GM18873 (cell line): ENCODE results near the gene NDUFS4.
"Not testable (repeated sequence)": the region's sequence is repeated elsewhere in the genome, so short reads cannot be mapped to it uniquely, and the experiment has no call there.

ENCODE experiments used
- ATAC-seq: cut with Tn5 transposase; IDR thresholded peaks from one replicate; pipeline ENCODE4 v1.9.1; 2021; ENCODE audit warnings: mild to moderate bottlenecking, moderate library complexity, moderate number of reproducible peaks; ENCODE audit not compliant: unreplicated experiment, low FRiP score

Gene NDUFS4

DNA sequence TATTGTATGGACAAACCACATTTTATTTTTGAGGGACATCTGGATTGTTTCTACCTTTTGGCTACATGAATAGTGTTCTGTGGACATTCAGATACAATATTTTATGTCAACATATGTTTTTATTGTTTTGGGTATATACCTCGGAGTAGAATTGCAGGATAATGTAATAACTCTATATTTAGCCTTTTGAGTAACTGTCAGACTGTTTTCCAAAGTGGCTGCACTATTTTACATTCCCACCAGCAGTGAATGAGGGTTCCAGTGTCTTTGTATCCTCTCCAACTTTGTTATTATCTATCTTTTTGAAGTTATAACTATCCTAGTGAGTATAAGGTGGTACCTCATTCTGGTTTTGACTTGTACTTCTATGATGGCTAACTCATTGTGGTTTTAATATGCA, 11.0 kb downstream of the NDUFS4 start:
- ATAC-seq = no peak

DNA sequence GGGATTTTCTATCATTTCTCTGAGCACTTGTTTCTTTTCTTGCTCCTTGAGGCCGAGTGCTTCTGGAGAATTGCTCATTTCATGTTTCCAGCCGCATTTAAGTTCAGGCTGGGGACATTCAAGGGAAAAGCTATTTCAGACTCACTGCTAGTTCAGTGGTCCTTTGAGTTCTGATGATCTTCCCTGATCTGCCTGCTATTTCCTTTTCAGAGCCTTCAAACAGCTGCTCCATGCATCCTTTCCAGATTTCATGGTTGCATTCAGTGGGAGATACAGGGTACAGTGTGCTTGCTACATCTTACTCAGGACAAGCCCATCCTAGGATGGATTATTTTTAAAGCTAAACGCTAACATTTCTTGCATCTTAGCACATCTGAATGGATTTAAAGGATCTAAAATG, 14.7 kb downstream of the NDUFS4 start:
- no peak for ATAC-seq

DNA sequence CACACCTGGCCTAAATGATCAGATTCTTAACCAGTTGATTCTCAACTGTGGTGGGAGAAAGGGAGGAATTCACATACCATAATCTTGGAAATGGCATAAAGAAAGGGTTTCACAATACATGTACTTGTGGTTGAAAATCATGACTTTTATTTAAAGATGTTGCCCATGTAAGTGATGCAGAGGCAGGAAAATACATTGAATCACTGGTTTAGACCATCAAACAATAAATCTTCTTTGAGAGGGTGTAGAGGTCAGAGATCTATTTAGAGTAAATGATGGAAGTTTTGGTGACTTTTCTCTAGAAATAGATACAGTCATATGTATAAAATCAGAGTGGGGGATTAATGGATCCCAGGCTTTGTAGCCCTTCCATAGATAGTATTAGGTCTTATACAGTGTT, 15.4 kb downstream of the NDUFS4 start:
- ATAC-seq = no peak

DNA sequence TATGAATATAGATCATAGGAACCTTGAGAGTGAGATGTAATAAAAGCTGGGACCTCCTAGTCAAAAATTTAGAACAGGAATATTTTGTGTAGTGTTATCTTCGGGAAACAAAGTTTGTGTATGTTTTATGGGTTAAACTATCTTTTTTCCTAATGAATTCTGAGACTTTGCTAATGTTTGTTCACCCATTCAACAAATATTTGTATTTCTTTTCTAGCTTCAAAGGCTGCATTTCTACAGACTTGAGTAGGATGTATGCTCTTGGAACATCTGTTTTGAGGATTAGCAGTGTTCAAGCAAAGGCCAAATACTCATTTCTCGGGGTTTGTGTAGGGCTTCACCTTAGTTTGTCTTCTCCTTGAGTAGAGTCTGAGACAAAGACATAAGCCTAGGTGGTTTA, 16.2 kb downstream of the NDUFS4 start:
- no peak for ATAC-seq

DNA sequence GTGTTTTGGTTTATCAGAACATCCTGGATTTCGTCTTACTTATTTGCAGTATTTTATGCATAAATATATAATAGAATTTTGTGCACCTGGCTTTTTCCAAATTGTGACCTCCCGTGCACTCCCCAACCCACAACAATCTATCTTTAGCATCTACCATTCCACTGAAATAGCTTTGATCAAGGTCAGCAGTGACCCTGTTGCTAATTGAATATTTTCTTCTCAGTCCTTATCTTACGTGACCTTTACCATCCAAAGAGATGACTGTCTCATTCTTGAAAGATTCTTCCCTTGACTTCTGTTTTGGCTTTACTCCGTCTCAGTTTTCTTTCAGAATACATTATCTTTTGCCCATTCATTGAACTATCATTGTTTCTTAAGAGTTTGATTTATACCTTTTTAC, 18.4 kb downstream of the NDUFS4 start:
- no peak for ATAC-seq

DNA sequence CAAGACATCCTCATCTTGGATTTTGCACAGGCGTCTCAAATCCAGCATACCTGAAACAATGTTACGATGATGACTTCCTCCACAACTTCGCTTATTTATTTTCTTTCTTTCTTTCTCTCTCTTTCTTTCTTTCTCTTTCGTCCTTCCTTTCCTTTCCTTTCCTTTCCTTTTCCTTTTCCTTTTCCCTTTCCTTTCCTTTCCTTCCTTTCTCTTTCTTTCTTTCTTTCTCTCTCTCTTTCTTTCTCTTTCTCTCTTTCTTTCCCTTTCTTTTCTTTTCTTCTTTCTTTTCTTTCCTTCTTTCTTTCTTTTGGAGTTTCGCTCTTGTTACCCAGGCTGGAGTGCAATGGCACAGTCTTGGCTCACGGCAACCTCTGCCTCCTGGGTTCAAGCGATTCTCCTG, 20.1 kb downstream of the NDUFS4 start:
- no peak for ATAC-seq

DNA sequence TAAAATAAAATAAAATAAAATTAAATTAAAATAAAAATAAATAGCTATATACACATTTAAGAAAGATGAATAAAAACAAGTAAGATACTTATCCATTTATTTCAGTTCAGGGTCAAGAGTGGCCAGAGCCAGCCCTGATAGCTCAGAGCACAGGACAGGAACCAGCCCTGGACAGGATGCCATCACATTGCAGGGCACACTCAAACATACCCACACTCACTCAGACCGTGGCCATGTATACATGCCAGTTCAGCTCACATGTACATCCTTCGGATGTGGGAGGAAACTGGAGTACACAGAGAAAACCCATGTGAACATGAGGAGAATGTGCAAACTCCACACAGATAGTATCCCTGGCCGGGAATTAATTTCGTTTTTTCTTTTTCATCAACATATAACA, 21.8 kb downstream of the NDUFS4 start:
- ATAC-seq = no peak

DNA sequence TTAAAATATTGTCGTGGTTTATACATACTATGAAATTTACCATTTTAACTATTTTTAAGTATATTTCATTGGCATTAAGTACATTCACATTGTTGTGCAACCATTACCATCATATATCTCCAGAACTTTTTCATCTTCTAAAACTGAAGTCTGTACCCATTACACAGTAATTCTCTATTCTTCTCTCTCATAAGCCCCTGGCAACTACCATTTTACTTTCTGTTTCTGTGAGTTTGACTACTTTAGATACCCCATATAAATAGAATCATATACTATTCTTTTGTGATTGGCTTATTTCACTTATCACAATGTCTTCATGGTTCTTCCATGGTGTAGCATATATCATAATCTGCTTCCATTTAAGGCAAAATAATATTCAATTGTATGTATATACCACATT, 30.3 kb downstream of the NDUFS4 start:
- no peak for ATAC-seq

DNA sequence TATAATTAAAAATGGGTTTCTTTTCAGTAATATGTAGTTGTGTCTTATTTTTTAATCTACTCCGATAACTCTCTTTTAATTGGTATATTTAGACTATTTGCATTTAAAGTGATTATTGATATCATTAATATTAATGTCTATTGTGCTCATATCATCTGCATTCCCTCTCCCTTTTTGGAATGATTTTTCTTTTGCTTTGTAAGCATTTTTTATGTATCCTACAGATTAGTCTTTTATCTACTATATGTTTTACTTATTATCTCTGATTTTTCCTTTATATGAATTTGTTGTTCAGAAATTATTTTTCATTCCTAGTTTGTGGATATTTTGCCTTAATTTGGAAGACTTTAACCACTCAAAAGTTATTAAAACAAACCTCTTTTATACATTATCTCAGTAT, 34.0 kb downstream of the NDUFS4 start:
- no peak for ATAC-seq

DNA sequence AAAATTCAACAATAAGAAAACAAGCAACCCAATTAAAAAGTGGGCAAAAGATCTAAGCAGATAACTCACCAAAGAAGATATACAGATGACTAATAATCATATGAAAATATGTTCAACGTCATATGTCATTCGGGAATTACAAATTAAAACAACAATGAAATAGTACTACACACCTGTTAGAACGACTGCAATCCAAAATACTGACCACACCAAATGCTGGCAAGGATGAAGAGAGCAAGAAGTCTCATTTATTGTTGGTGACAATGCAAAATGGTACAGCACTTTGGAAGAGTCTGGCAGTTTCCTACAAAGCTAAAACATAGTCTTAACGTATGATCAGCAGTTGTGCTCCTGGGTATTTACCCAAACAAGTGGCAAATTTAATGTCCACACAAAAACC, 37.5 kb downstream of the NDUFS4 start:
- ATAC-seq = no peak

DNA sequence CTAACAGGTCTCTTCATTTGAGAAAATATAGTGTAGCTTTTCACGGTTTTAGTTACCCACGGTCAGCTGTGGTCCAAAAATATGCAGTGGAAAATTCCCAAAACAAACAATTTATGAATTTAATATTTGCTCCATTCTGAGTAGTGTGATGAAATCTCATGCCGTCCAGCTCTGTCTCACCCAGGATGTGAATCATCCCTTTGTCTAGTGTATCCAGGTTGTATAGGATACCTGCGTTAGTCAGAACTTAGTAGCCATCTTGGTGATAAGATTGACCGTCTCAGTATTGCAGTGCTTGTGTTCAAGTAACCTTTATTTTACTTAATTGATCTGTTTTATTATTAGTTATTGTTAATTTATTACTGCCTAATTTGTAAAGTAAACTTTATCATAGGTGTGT, 41.1 kb downstream of the NDUFS4 start:
- ATAC-seq = no peak

DNA sequence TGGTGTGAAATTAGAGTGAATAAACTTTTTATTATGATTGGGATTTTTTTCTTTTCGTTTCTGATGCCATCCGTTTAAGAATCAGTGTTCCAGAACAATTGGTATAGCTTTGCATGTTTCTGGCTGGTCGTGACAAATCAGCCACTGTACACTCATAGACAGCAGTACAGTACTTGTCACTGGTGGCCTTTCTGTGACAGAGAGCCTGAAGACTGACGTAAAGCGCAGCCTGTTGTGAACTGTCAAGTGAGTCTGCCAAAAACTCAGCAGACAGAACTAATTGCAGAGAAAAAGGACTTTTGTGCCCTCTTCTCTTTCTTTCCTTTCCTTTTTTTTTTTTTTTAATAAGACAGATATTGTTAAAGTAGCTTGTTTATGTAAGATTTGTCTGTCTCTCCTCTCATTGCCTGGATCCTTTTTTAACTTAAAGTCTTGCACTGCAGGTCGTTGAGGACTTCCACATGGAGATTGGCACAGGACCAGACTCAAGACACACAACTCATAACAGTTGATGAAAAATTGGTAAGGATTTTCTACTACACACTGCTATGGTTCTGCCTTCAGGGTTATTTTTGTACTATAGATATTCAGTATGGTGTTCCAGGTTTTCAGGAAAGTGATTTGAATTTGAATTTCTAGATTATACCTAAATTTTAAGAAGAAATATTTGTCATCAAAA, 42.7 kb downstream of the NDUFS4 start:
- no peak for ATAC-seq

DNA sequence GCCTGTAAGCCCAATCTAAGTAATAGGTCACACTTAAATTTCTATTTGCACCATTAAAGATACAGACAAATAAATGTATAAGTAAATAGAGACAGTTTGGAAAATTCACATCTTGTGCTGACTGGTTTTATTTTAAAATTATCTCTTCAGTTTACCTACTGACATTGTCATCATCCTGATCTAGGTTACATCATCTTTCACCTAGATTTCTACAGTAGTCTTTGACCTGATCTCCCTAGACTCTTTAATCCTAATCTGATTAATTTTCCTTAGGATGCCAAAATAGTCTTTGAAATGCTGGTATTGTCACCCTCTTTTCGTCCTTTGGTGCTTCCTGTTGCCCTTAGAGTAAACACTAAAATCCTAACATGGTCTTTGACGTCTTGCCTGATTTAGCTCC, 43.9 kb downstream of the NDUFS4 start:
- ATAC-seq = no peak

DNA sequence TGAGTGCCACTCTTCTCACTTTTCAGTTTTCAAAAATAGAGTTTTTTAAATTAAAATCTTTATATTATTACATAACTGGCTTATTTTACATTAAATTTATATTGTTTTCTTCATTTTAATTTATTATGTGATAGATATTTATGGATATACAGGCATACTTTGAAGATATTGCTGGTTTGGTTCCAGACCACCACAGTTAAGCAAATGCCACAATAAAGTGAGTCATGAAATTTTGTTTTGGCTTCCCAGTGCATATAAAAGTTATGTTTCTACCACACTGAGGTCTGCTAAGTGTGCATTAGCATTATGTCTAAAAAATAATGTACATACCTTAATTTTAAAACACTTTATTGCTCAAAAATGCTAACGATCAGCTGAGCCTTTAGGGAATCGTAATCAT, 47.4 kb downstream of the NDUFS4 start:
- ATAC-seq = no peak

DNA sequence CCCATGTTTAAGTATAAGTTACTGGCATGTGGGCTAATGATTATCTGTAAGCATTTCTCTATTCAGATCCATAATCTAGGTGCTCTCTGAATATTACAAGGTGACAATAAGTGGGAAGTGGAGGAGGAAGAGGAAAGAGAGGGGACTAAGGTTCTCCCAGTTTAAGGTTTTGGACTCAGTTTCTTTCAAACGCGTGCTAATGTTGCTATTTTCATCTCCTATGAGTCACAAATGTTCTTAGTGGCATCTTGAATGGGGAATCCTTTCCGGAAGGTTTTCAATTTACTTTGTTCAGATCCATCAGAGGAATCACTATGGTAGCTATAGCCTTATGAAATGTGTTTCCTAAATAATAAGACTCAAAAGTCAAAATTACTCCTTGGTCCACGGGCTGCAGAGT, 48.5 kb downstream of the NDUFS4 start:
- ATAC-seq = not testable (repeated sequence)

DNA sequence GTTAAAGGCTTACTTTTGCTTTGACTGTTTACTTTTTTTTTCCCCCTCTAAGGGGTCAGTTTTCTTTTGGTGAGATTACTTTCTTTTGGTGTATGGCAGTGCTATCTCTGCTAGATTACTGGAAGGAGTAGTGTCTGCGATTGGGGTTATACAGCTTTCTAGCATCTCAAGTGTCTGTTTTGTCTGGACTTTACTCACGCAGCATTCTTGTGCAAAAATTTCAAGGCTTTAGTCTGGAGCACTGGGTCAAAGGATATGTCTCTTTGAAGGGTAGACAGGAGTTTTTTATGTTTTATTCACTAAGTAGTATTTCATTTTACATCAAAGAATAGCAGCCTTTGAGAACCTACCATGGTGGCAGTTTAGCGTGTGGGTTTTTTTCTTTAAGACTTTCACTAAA, 52.6 kb downstream of the NDUFS4 start:
- ATAC-seq = no peak

DNA sequence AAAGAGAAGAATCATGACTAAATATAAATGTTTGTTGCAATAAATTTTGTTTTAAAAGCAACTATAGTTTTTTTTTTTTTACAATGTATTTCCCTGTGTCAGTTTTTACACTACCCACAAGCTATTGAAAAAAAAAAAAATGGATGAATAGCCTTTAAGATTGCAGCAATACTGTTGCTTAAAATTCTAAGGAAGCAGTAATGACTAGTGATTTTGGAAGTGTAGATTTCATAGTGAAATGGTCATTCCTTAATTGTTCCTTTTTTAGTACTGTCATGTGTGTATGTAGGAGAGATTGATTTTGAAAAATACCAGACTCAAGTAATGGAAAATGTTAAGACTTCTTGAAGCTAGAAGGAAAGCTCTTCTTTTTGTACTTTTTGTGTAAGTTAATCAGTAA, 53.1 kb downstream of the NDUFS4 start:
- no peak for ATAC-seq

DNA sequence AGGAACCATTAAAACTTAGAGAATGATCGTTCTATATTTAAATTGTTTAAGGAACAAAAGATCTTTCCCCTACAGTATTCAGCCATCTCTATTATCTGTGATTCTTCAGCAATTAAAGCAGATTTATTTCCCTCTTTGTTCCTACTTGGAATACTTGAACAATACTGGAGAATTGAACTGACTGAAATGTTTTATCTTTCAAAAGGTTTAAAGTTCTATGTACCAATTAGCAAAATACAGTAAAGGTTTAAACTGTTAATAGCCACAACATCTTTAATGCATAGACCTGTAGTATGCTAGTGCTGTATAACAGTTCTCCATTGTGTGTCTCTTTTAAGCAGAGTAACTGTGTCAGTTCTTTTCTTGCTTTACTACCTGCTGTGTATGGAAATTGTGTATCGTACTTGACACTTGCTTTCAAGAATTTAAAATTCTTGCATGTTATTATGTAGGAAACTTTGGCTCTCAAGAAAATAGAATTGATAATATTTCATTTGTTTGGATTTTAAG, 54.0 kb downstream of the NDUFS4 start:
- no peak for ATAC-seq

DNA sequence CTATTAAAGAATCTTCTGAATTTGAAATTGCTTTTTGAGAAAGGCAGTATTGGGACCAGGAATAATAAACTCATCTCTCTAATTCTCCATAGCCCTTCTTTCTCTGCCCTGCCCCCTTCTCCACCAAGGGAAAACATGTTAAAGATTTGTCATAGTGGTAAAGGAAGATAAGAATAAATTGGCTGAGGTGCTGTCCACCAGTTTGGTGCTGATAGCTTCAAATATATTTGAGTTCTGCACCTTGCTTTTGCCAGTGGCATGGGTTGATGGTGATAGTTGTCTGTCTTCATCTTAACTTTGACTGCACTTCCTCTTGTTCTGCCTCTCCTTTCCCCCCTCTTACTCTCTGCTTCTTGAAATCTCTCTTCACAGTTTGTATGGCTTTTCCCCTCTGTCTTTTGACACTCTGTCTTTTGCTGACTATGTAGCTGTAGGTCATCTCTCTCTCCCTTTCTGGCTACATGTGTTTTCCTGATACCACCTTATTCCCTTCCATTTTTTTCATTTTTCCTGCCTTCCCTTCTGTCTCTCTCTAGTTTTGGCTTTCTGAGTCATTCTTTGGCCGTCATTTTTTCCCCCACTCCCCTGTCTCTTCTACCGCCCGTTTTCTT, 56.6 kb downstream of the NDUFS4 start:
- ATAC-seq = no peak

DNA sequence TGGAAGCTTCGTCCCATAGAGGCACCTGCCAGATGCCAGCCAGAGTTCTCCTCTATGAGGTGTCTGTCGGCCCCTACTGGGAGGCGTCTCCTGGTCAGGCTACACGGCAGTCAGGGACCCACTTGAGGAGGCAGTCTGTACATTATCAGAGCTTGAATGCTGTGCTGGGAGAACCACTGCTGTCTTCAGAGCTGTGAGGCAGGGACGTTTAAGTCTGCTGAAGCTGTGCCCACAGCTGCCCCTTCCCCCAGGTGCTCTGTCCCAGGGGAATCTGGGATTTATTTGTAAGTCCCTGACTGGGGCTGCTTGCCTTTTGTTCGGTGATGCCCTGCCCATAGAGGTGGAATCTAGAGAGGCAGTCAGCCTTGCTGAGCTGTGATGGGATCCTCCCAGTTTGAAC, 70.8 kb downstream of the NDUFS4 start:
- ATAC-seq = no peak

DNA sequence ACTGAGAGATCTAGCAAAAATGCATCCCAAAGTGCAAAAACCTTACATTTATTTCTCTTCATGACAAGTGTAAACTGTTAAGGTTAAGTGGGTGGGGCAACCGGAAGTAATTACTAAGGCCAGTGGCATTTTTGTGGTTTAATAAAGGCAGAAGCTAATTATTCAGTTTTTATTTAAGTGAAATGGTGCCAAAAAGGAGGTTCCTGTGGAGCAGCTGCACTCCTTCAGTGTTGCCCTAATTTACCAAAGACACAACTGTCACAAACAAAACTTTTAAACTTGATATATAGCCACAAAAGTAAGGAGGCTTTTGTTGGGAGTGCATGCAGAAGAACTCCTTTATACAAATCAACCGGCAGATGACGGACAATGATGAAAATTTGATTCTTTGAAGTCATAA, 81.6 kb downstream of the NDUFS4 start:
- no peak for ATAC-seq

DNA sequence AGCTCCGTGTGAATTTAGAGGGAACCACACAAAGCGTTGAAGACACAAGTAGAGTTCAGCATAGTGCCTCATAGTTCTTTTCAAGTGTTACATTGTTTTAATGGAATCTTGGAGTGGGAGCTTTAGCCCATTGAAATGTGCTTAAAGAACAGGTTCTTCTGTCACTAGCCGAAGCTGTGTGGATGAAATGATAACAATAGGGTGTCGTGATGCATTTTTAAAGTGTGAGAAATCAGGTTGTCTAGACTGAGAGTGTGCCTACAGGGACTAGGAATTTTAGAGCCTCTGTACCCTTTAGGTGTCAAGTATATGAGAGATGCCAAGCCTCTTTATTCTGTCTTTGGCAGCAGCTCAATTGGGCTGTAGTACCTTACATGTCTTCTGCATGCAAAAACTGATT, 83.0 kb downstream of the NDUFS4 start:
- no peak for ATAC-seq
